Measurements from ENCODE around the gene MSRB2.

The MSRB2 gene

GRCh38 chr10:23114228-23114850, 19.0 kb downstream of the MSRB2 start:
- DNase-seq = no peak

DNA sequence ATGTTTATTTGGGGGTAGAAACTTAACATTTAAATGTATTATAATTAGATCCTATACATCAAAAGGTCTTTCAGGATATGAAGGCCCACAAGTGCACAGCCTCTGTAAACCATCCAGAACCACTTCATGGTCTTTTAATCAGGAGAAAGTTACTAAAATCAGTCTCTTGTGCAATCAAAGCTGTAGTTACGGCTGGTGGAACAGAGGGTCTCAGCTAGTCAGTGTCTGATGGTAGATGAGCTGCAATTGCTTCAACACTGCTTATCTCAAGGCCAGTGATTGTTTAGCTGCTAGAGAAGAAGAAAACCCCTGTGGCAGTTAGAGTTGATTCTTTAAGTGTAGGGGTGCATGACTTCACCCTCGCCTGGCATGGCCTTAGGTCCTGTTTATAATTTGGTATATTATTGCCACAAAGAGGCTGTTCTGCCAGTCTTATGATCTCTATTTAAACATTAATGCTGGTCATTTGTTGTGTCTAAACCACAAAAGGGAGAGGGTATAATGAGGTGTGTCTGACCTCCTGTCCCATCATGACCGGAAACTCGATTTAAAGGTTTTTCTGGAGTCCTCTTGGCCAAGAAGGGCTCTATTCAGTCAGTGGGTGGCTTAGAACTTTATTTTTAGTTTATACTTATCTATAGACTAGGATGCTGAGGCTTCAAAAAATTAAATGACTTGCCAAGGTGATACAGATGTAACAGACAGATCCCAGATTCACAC, 21.3 kb downstream of the MSRB2 start:
- no peak for DNase-seq

- DNase-seq = no peak
Observed at GRCh38 chr10:23120001-23120934, 24.9 kb downstream of the MSRB2 start.

DNA sequence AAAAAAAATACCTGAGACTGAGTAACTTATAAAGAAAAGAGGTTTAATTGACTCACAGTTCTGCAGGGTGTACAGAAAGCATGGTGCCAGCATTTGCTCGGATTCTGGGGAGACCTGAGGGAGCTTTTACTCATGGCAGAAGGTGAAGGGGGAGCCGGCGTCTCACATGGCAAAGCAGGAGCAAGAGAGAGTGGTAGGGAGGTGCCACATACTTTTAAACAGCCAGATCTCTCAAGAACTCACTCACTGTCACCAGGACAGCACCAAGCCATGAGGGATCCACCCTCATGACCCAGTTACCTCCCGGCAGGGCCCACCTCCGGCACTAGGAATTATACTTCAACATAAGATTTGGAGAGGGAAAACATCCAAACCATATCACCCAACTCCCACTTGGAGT, 25.8 kb downstream of the MSRB2 start:
- no peak for DNase-seq

DNA sequence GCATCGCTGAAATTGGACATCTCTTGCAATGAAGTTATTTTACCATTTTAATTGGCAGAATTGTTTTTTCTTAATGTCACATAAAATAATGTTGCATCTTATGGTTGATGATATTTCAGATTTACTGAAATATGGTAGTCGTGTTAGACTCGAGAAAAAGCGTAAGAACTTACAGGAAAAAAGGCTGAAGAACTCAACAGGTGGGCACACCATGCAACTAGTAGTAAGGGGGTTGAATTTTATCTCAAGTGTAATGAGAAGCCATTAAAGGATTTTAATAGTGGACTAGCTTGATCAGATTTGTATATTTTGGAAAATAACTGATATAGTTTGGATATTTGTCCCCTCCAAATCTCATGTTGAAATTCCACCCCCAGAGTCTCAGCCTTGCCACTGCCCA, 41.1 kb downstream of the MSRB2 start:
- no peak for DNase-seq

GRCh38 chr10:23139677-23140076, 44.3 kb downstream of the MSRB2 start:
- DNase-seq = no peak

- no peak for DNase-seq
Observed at GRCh38 chr10:23141995-23142394, 46.6 kb downstream of the MSRB2 start.

DNA sequence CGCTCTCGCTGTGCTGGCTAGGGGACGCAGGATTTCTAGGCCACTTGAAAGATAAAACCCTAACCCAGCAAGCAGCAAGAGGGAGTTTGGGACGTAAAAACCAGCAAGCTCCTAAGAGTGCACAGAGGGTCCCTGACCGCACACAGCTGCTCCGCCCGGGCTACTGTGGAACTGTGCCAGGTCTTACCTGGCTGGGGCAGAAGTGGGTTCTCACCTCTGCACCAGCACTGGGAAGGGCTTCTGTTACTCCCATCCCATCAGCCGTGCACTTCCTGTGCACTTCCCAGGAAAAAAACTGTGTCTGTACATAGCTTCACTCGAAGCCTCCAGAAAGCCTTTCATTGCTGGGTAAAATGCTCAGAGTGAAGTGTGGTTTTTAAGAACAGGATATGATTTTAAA, 50.9 kb downstream of the MSRB2 start:
- no peak for DNase-seq

GRCh38 chr10:23147035-23147434, 51.7 kb downstream of the MSRB2 start:
- DNase-seq = no peak

DNA sequence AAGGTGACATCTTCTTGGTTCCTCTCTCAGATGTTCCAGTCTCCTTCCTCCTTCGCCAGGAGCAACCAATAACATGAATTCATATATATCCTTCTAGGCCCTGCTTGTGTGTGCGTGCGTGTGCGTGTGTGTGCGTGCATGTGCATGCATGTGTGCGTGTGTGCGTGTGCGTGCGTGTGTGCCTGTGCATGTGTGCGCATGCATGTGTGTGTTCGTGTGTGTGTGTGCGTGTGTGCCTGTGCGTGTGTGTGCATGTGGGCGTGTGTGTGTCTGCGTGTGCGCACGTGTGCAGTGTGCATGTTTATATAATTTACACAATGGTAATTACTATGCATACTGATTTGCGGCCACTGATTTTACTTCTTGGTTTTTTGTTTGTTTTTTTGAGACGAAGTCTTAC, 52.8 kb downstream of the MSRB2 start:
- no peak for DNase-seq

DNA sequence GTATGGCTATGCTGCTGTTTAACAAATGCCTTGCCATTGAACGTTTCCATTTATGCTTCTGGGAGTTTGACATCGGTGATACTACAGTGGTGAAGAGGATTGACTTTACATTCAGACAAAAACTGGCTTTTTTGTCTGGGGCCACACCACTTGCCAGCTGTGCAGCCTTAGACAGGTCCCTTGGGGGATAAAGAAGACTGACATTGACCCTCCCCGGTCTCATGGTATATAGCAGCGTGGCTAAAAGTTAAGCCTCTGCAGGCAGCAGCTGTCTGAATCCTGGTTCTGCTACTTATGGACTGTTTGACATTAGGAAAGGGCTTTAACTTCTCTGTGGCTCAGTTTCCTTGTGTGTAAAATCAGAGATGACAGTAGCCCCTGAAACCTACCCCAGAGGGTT, 54.7 kb downstream of the MSRB2 start:
- DNase-seq = no peak

DNA sequence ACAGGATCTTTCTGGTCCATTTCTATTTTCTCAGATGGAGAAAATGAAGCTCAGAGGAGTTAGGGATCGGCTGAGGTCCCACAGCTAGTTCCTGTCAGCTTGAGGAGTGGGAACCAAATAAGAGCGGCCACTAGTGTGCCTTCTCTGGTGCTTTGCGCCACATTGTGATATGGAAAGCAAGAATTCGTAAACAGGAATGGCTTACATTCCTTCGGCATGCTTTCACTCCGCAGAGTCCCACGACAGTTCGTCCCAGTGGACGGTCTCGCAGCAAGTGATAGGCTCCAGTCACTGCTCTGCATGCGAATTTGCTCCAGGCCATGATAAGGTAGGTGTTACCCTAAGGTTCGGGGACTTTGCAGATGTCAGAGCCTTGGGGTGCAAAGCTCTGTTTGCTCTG, 55.2 kb downstream of the MSRB2 start:
- no peak for DNase-seq

DNA sequence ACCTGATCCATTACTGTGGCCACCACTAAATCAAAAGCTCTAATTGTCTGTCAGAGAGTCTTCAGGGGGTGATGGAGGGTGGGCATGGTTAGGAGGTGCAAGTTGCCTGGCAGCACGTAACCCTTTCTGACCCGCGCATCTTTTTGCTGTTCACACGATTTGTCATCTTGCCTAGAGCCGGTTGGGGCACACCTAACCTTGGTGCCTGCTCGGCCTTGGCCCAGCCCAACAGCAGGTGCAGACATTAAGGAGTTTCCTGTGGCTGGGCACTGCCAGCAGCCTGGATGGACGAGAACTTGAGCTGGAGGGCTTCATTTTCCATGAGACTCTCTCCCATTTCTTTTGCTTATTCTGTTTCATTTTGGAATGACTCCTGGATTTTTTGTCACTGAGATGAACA, 55.7 kb downstream of the MSRB2 start:
- no peak for DNase-seq

GRCh38 chr10:23155169-23155568, 59.8 kb downstream of the MSRB2 start:
- no peak for DNase-seq

DNA sequence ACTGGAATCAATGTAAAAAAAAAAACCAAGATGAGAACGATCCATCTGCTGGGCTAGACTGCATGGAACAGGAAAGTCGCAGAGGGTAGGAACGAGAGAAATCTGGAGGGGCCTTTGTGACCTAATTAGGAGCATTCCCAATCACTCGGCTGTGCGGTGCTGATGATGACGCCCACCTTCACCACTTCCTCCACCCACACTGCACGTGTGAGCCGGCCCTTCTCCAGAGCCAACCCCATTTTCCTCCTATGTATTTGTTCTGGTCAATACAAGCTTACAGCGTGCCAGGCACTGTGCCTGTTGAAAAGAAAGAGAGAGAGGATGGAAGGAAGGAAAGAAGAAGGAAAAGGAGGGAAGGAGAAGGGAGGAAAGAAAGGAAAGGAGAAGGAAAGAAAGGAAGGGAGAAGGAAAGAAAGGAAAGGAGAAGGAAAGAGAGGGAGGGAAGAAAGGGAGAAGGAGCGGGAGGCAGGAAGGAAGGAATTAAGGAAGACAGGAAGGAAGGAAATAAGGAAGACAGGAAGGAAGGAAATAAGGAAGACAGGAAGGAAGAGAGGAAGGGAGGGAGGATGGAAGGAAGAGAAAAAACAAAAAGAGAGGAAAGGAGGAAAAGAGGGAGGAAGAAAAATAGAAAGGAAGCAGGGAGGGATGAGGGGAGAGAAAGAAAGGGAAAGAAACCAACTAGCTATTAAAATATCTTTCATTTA, 61.2 kb downstream of the MSRB2 start:
- no peak for DNase-seq

- DNase-seq = no peak
Observed at GRCh38 chr10:23157239-23157681, 61.9 kb downstream of the MSRB2 start.

DNA sequence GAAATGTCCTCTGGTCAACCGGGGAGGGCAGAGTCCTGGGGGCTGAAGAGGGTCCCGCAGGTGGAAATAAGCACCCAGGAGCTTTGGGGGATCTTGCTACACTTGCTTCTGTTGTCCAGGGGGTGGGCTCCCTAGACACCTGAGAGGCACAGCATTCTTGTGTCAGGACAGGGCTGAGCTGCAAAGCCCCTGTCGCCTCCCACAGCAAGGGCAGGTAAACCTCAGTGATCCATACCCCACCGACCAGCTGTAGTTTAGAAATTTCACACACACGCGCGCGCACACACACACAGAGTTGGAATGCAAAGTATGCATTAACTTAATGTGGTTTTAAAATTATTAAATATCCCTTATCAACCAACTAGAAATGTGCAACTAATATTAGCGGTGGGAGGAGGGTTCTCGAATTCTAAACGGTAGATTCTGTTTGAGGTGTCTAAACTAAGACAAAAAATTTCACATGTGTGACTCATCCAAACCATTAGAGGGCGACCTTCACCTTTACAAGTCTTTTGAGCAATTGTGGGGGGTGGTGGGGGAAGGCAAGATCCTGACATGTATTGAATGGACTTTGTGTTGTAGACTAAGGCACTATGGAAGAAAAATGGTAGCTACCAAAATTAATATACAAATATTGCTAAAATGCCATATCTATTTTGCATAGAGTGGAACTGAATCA, 62.5 kb downstream of the MSRB2 start:
- no peak for DNase-seq

GRCh38 chr10:23158370-23158769, 63.0 kb downstream of the MSRB2 start:
- DNase-seq = peak; percentile 45

DNA sequence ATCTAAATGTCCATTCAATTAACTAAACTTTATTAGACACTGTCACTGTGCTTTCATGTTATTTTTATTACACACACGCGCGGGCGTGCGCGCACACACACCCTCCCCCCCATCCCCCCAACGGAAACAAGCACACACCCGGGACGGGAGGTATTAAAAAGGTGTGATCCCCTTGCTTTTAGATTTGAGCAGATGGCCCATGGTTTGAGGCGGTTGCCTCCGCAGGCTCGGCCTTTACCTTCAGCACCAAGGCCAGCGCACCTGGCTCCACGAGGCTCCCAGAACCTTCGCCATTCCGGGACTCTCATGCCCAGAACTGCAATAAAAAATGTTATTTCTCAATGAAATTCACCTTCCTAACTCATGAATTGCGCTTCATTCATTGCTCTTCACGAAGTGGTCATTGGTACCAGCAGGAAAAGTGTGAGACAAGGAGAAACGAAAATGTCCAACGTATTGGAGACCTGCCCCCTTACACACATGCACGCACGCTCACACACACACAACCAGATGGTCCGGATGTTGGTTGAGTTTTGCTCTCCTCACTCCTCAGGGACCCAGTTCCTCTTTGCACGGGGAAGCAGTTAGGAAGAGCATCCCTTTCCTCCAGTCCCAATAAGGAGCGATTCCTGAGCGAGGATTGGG, 76.0 kb downstream of the MSRB2 start:
- DNase-seq = no peak
